ENCODE data around the gene ERC2. TPM values are rescaled to one million over a fixed set of nuclear protein-coding genes. Genes with fewer than 3 reads are reported as not detected.

Gene ERC2
- total RNA-seq, 1 donor from 2014 or later: 0.53 TPM

DNA sequence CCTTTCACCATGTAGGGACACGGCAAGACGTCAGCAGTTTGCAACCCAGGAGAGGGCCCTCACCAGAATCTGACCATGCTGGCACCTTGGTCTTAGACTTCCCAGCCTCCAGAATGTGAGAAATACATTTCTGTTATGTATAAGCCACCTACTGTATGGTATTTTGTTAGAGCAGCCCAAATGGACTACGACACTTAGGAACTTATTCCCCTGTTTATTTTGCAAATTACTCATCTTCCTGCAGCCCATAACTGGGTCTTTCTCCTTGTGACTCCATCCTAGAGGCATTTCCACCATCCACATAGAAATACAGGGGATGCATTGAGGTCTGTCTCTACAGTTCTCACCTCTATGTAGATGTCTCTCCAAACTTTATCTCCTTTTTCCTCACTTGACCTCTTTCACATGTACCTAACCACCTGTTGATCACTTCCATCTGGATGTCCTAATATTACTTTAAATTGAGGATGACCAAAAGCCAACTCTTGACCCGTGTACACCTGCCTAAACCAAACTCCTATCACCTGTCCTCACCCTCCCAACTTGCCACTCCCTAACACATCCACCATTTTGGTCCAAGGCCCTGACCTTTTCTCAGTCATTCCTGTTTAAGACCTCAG lies 575.1 kb downstream of the ERC2 start:
- no peak for DNase-seq (ENCODE audit: low read depth, low spot score)

DNA sequence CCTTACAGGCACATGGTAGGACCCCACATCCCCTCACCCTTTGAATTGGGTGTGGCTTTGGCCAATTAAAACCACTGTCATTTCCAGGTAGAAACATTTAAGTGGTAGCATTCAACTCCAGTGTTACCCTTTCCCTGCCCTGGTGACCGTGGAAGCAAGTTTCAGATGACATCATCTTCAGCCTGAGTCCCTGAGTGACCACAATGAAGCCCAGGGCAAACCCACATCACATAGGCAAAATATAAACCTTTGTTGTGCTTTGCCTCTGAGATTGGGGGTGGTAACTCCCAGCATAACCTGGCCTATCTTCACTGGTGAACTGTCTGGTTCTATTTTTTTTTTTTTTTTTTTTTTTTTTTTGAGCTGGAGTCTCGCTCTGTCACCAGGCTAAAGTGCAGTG lies 577.2 kb downstream of the ERC2 start:
- DNase-seq (ENCODE audit: low read depth, low spot score): no peak

DNA sequence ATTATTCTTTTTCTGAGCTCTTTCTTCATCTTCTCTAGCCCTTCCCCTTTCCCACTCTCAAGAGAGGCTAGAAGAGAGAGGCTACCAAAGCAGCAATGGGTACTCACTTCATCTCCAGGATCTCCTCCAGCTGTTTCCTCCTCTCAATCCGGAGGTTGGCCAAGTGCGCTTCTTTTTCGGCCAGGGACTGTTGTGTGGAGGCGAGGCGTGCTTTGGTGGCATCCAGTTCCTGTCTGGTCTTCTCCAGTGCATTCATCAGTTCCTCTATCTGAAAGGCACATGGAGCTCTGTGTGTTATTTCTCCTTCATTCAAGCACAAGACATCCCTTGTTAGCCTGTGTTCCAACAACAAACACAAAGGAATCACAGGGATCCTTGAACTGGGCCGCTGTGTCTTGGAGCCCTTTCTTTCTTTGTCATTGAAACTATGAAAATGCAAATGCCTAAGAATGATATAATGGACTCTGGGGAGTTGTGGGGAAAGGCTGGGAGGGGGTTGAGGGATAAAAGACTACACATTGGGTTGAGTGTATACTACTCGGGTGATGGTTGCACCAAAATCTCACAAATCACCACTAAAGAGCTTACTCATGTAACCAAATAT lies 579.9 kb downstream of the ERC2 start:
- DNase-seq (ENCODE audit: low read depth, low spot score): no peak

DNA sequence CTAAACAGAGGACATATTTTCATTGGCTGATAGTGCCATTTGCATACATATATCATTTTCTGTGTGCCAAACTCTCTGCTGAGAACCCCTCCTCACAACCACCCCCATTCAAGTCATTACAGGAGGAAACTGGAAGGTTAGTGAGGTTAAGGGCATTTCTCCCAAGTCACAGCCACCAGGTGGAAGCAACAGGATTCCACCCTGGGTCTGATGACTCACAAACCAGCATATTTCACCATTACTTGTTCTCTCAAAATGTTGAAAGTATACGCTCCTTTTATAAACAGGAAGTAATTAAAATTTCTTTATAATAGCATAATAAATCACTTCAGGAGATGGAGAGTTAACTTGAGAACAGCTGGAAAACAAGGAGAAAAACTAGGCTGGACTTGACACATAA lies 582.5 kb downstream of the ERC2 start:
- no peak for DNase-seq (ENCODE audit: low read depth, low spot score)

DNA sequence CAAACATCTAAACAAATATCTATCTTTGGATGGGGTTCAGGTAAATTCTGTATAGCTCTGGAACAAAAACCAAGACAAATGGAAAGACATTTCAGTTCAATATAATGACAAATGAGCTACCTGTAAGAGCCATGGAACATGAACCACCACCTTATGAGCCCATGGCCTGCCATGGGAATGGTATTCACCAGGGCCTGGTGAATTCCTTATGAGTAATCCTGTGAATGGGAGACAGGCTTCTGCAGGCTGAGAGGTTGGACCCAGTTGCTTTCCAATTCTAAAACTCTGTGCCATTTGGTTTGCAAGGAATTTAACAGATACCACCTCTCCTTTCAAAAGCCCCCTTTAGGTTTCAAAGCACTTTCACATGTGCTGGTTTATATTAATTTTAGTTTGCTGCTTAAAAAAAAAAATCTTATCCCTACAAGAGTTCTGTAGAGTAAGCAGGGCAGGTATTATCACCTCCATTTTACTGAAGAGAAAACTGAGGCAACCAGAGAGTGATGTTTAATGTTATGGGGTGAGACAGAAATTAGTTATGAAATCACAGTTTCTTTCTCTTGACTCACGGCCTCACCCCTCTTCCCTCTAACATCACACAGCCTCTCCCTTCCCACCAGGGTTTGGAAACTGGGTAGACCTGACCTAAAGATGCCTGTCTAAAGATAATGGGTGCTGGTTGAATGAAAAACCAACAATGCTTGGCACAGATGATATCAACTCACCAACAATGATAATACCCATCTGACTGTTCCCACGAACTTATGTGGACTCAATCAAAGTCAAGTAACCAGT lies 583.6 kb downstream of the ERC2 start:
- DNase-seq (ENCODE audit: low read depth, low spot score): no peak

DNA sequence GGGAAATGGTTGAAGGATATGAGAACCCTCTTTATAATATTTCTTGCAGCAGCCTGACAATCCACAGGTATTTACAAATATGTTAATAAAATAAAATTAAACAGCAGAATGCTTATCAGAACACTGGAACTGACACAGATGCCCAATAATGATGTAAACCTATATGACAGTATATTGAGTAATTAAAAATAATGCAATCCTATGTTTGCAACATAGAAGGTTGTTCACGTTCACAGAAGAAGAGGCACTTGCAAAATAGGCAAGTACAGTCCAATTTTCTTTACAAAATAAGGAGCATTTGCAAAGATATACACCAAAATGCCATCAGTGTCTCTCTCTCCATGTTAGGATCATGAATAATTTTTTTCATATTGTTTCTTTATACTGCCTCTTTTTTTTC lies 584.2 kb downstream of the ERC2 start:
- no peak for DNase-seq (ENCODE audit: low read depth, low spot score)

DNA sequence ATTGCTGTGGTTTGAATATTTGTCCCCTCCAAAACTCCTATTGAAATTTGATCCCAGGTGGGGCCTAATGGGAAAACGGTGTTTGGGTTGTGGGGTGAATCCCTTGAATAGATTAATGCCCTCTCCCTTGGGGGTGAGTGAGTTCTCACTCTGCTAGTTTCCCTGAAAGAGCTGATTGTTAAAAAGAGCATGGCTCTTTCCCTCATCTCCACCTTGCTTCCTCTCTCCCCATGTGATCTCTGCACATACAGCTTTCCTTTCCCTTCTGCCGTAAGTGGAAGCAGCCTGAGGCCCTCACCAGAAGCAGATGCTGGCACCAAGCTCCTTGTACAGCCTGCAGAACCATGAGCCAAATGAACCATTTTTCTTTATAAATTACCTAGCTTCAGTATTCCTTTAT lies 586.3 kb downstream of the ERC2 start:
- no peak for DNase-seq (ENCODE audit: low read depth, low spot score)

DNA sequence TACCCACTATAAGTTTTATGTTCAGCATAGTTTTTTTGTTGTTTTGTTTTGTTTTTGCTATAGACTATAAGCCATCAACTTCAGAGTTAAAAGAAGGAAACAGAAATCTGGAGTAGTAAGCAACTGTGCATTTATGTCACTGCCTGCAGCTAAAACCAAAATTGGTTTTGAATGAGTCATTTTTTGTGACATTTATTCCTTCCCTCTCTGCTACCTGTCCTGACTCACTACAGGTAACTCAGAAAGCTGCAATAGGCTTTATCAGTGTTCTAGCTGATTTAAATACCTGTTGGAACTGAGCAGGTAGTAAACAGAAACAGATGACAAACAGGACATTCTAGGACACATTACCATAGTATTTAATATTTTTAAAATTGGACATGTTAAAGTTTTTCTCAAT lies 587.9 kb downstream of the ERC2 start:
- DNase-seq (ENCODE audit: low read depth, low spot score): no peak

DNA sequence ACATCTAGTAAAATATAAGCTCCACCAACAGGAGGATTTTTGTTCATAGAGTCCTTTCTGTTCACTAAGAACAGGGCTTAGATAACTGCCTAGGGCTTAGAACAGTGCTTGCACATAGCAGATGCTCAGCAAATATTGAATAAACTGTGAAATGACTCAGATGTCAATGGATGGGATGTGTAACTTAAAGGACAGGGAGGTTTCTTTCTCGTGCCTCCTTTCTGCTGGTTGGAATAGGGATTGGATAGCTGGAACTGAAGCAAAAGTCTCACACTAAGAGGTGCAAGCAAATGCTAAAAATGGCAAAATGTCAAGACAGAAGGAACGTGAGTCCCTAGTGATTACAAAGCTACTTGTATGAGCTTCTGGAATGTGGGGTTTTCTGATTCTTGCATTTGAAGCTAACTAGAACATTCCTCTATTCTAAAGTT lies 588.4 kb downstream of the ERC2 start:
- no peak for DNase-seq (ENCODE audit: low read depth, low spot score)

DNA sequence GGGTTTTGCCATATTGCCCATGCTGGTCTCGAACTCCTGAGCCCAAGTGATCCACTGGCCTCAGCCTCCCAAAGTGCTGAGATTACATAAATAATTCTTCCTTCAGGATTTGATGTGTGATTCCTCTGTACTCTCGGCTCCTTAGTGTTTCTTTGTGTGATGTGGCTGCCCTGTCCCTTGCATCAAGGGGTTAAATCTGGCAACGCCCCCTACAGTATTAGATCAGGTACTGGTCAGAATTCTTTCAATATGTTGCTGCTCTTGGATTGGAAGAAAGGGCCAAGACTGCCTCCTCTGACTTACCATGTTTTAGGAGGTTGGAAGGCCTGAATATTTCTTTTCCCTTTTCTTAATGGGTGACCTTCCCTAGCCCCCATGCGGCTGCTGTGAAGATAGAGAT lies 590.6 kb downstream of the ERC2 start:
- no peak for DNase-seq (ENCODE audit: low read depth, low spot score)

DNA sequence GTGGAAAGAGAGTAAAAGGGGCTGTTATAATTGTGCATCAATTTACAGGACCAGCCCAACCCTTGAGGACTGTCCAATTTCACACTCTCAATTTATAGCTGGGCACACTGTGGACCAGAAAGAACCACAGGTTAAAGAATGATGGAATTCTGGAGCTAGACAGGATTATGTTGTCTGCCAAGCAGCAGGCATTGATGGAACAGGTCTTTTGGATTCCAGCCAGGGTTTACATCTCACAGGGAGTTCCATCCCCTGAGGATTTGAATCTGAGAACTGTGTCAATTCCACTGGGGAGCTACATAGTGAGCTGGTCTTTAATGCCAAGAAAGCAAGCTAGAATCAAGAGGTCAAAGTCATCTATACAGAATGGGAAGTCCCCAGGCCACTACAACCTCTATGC lies 591.7 kb downstream of the ERC2 start:
- no peak for DNase-seq (ENCODE audit: low read depth, low spot score)

DNA sequence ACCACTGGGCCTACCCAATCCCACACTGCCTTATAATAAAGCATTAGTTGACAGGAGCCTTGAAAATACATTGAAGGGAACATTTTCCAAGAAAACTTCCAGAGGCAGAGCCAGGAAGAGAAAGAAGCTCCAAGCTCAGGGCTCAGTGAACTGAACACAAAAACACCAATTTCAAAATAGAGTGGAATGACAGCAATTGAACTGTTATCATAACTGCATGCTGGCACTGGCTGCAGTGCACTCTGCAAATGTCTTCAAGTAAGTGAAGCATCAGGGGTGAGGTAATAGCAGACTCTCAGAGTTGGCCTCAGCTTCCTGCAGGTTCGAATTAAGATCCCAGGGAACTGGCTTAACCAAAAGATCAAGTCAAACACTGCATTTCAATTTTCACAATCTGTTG lies 593.2 kb downstream of the ERC2 start:
- DNase-seq (ENCODE audit: low read depth, low spot score): no peak

DNA sequence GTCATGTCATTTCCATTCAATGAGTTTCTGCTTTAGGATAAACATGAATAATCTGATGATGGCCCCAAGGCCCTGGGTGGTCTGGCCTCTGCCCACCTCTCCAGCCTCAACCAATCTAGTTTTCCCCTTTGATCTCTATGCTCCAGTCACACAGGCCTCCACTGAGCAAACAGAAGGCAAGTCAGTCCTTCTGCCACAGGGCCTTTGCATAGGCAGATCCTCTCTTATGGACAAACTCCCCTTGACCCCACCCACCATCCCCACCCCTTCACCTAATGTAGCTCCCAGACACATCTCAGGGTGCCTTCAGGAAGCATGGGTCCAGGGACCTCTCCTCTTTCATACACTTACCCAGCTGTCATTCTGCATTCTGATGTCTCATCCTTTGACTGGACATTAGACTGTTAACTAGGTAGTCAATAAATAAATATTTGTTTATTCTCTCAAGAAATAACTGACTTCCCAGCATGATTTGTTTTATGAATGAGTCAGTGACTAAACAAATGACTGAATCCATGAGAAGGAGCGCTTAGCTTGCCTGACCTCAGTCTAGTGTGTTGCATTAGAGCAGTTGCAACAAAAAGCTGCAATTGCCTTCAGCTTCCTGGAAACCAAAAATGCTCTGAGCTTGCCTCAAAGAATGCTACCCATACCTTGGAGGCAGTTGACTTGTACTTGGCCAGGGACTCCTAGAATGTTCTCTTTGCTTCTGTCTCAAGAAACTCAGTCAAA lies 594.6 kb downstream of the ERC2 start:
- DNase-seq (ENCODE audit: low read depth, low spot score): no peak

DNA sequence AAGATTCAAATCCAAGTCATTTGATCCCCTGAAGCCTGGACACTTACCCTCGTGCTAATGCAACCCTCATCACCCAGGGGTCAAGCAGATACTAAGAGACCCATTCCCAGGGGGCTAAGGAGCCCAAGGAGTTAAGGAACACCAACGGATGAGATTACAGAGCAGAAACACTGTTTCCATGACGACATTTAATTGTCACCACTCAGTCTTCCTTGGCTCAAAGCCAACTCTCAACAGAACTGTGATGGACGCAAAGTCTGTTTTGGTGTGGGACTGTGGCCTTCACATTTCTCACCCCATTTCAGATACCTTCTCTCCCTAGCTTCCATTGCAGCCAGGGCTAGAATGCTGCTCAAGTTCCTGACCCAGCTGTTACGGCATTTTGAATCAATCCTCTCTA lies 597.7 kb downstream of the ERC2 start:
- no peak for DNase-seq (ENCODE audit: low read depth, low spot score)

DNA sequence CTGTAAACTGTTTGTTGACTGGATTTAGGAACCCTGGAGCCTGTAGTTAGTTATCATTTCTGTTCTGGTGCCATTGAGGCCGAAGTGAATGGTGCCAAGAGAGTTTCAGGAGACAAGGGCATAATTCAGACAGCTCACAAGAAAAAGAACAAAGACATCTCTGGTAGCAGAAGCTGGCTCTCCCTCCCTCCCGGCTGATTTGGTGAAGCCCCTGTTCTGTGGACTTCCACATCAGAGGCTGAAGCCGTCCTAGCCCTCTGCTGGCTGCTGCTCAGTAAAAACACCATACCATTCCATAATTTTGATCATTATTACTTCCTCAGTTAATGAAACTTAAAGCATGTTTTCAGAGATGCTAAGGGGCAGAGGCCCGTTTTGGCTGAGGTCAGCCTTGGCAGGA lies 599.9 kb downstream of the ERC2 start:
- DNase-seq (ENCODE audit: low read depth, low spot score): no peak

DNA sequence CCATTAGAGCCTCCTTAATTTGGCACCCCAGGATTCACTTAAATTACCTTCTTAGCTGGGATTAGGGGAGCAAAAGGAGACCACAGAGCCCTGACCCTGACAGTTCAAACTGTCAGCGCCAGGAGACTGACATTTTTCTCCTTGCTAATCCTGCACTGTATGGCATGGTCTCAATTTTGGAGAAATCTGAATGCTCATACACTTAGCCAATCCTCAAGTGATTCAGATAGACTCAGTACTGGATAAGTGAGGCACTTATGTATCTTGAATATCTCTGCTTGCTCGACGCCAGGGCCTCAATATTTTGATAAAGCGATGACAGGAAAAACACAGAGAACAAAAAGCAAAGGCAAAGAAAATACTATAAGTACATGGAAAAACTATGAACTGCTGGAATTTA lies 605.2 kb downstream of the ERC2 start:
- no peak for DNase-seq (ENCODE audit: low read depth, low spot score)

DNA sequence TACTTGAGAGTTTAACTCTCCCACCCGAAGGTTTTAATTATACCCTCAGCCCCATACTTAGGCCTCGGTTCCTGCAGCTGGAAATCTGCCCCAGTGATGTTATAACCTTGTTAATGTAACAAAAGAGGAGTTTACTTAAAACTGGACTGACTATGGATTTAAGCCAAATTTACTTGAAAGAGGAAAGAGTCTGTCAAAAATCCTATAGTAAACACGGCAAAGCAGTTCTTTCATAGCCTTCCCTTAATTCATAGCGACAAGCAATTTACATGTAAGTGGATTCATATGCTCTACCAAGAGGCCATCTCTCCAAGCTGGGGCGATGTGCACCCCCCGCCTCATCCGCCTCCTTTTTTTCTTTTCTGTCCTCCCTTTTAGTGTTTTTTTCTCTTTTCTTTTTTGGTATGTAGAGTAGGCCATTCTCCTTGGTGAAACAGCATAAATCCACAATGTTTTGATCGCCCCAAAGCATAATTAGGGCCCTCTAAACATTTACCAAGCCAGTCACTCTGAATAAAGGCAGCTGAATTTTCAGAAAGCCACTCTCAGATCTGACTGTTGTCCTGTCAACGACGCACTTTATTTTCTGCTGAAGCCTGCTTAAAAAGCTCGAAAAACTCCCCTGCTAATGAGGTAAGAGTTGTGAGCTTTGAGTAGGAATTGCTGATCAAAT lies 608.1 kb downstream of the ERC2 start:
- DNase-seq (ENCODE audit: low read depth, low spot score): no peak

DNA sequence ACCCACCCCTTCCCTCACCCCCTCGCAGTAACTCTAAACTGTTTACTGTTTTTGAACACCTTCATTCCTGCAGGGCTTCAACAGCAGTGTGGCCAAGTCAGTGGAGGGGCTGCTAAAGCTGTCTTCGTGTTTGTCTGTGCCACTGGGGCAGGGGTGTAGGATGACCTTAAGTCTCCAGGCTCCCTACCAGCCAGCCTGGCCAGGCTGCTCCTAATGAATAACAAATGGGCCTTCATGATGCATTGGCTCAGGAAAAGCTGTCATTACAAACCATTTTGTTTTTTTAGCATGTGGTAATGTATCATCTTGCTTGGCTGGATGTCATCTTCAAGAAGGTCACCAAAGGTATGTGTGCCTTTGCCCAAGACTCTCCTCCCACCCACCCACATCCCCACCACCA lies 609.0 kb downstream of the ERC2 start:
- no peak for DNase-seq (ENCODE audit: low read depth, low spot score)

DNA sequence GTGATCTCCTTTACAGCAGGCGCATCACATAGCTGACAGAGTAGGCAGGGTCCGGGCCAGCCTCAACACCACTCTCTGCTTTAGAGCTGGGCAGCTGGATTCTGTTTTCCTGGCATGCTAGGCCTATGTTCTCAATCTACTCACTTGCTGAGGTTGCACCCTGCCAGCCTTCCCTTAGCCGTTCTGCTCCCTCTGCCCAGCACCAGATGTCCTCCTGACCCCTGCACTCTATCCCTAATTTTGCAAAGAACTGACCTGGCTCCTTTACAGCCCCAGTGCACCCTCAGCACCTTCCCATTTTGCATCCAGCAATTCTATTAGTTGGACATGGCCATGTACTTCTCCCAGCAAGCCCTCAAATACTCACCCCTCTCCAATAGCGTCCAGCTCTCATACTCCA lies 609.5 kb downstream of the ERC2 start:
- no peak for DNase-seq (ENCODE audit: low read depth, low spot score)

DNA sequence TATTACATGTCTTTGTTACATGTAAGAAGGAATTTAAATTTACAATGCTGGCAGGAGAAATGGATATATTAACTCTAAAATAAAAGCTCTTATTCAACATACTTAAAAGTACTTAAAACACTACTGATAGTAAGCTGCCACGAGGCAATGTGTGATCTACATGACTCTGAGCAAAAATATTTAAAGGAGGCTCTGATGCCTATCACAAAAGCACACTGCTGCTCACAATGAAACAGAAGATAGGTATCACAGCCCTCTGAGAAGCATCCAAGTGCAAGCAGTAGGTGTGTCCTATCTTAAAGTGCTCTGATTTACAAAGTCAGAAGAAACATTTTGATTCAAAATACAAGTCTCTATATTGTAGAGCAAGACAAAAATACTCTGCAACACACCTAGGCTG lies 610.0 kb downstream of the ERC2 start:
- no peak for DNase-seq (ENCODE audit: low read depth, low spot score)

DNA sequence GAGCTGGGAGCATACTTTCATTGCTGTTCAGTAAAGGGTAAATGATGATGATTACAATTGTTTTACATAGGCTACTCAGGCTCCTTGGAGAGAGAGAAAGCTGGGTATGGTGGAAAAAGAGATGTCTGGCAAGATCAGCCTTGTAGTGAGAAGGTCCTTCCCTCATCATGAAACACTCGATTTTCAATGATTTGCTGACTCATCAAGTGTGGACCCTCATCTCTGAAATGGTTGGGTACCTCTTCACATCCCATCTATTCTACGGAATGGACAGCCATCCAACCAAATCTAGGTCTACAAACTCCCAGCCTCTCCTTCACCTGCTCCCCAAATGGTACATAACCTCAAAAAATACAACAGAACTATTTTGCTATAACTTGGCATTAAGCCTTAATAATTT lies 610.6 kb downstream of the ERC2 start:
- DNase-seq (ENCODE audit: low read depth, low spot score): no peak

DNA sequence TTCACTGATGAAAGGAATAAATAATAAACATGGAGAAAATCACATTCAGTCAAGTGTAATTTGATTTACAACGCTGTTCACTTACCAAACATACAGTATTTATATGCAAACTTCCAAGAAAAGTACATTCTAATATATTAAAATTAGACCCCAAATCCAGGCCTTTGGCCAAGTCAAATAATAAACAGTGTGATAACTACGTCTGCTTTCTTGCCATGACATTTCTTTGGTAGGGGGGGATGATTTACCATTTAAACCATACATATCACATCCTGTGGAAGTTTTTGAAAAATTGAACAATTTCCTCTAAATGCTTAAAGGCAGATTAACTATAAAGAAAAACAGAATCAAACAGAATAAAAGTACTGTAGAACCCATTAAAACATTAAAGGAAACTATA lies 613.0 kb downstream of the ERC2 start:
- DNase-seq (ENCODE audit: low read depth, low spot score): no peak
